GM12878 (cell line): Measurements from ENCODE around the gene ENDOG. TPM values are rescaled to one million over a fixed set of nuclear protein-coding genes. Genes with fewer than 3 reads are reported as not detected.
"Not testable (repeated sequence)": the region's sequence is repeated elsewhere in the genome, so short reads cannot be mapped to it uniquely, and the experiment has no call there.

ENCODE experiments used
- ATAC-seq: fragments of 200-7000 bp; cut with Tn5 transposase; 3 replicates; pipeline ENCODE4 v1.9.1; 2020; ENCODE audit warnings: mild to moderate bottlenecking, moderate library complexity
- BruUV-seq: library from RNA; stranded (reverse); fragments of 400-500 nt; replicated peaks from 2 replicates; lab custom pipeline; 2021; lab: Mats Ljungman, UMichigan
- CTCF ChIA-PET: fragments of 300-600 bp; sonication (Branson Sonifier 250); formaldehyde crosslinking; extraction: SDS; loops from one replicate; lab custom pipeline; 2021; ENCODE audit warnings: inconsistent platforms; lab: Yijun Ruan, JAX
- POLR2A ChIA-PET: fragments of 350-600 bp; formaldehyde crosslinking; extraction: SDS; loops from one replicate; lab custom pipeline; 2021; ENCODE audit warnings: inconsistent platforms; lab: Charles Lee
- RAD21 ChIA-PET: fragments of 300-600 bp; sonication (Branson Sonifier 250); formaldehyde crosslinking; loops from one replicate; lab custom pipeline; 2023; ENCODE audit warnings: antibody characterized with exemption; ENCODE audit not compliant: unreplicated experiment; lab: Charles Lee
- SMC1A ChIA-PET: fragments of 300-600 bp; sonication (Branson Sonifier 250); formaldehyde crosslinking; loops from one replicate; lab custom pipeline; 2023; ENCODE audit not compliant: unreplicated experiment, uncharacterized antibody; lab: Charles Lee
- DNase-seq: peaks from one replicate; pipeline ENCODE4 v3.0.0-alpha.2; 2011; ENCODE audit warnings: low read depth, low spot score
- FAIRE-seq: peaks from 3 replicates; lab custom pipeline; 2011; peaks lifted over from hg19 to GRCh38; lab: Jason Lieb, UNC
- H2AFZ ChIP-seq: 2 replicates; pipeline ENCODE4 v1.6.0; 2011; ENCODE audit warnings: low read depth, low read length, control low read depth; ENCODE audit not compliant: control insufficient read depth
- H3K27ac ChIP-seq: 2 replicates; pipeline ENCODE4 v1.5.1; 2011; ENCODE audit warnings: control low read depth; ENCODE audit not compliant: control insufficient read depth, insufficient read depth
- H3K27me3 ChIP-seq, 2 experiments: replicated peaks in 1 of 2; 2 replicates each; pipeline versions ENCODE4 v1.6.0 to v1.6.1; 2011; ENCODE audit warnings: low read length in 1 of 2; ENCODE audit not compliant: control insufficient read depth in 2 of 2, insufficient read depth in 2 of 2
- H3K36me3 ChIP-seq, 2 experiments: 2 replicates each; pipeline ENCODE4 v1.5.1; 2011; ENCODE audit warnings: low read length in 1 of 2; ENCODE audit not compliant: control insufficient read depth in 2 of 2, insufficient read depth in 2 of 2
- H3K4me1 ChIP-seq: 2 replicates; pipeline ENCODE4 v1.6.1; 2011; ENCODE audit warnings: mild to moderate bottlenecking, low read length, moderate library complexity, mixed read lengths; ENCODE audit not compliant: control insufficient read depth, insufficient read depth
- H3K4me2 ChIP-seq: 2 replicates; pipeline ENCODE4 v1.6.0; 2011; ENCODE audit warnings: control low read depth; ENCODE audit not compliant: control insufficient read depth, insufficient read depth
- H3K4me3 ChIP-seq: fragments of 200-600 bp; sonication (generic); 2 replicates; pipeline ENCODE4 v1.5.1; 2016
- H3K79me2 ChIP-seq: 2 replicates; pipeline ENCODE4 v1.6.0; 2011; ENCODE audit warnings: low read length; ENCODE audit not compliant: control insufficient read depth, insufficient read depth
- H3K9ac ChIP-seq: 2 replicates; pipeline ENCODE4 v1.8.0; 2011; ENCODE audit warnings: low read length, control low read depth, mixed read lengths; ENCODE audit not compliant: control insufficient read depth, insufficient read depth
- H3K9me3 ChIP-seq: replicated peaks from 3 replicates; pipeline ENCODE4 v1.5.1; 2011; ENCODE audit warnings: mild to moderate bottlenecking, low read length; ENCODE audit not compliant: control insufficient read depth, insufficient read depth
- H4K20me1 ChIP-seq: 2 replicates; pipeline ENCODE4 v1.6.0; 2011; ENCODE audit not compliant: control insufficient read depth, insufficient read depth
- CREB1 ChIP-seq: IDR thresholded peaks from 2 replicates; pipeline ENCODE4 v1.6.1; 2012; ENCODE audit warnings: low read depth, mild to moderate bottlenecking, inconsistent platforms
- IKZF2 ChIP-seq, 2 experiments: fragments of 450-650 bp; IDR thresholded peaks; 2 replicates each; pipeline ENCODE4 v1.6.1; 2017; ENCODE audit warnings: mild to moderate bottlenecking in 2 of 2, moderate library complexity in 2 of 2
- MEF2A ChIP-seq: IDR thresholded peaks from 2 replicates; pipeline ENCODE4 v1.6.1; 2011; ENCODE audit warnings: low read depth, mild to moderate bottlenecking, low read length, moderate library complexity; ENCODE audit not compliant: insufficient read depth
- NFXL1 ChIP-seq: fragments of 450-650 bp; IDR thresholded peaks from 2 replicates; pipeline ENCODE4 v1.6.1; 2017; ENCODE audit warnings: antibody characterized with exemption, mild to moderate bottlenecking, borderline replicate concordance
- RELA ChIP-seq: fragments of 450-650 bp; IDR thresholded peaks from 2 replicates; pipeline ENCODE4 v1.8.0; 2014; ENCODE audit warnings: borderline replicate concordance; ENCODE audit not compliant: partially characterized antibody
- SPI1 ChIP-seq: IDR thresholded peaks from 2 replicates; pipeline ENCODE4 v1.6.1; 2011; ENCODE audit warnings: low read depth, mild to moderate bottlenecking, low read length, moderate library complexity, borderline replicate concordance; ENCODE audit not compliant: insufficient read depth
- TCF12 ChIP-seq: IDR thresholded peaks from 2 replicates; pipeline ENCODE4 v1.6.1; 2011; ENCODE audit warnings: low read depth, mild to moderate bottlenecking, low read length
- WGBS: methylation state at CpG from one replicate; pipeline ENCODE4 v1.1.6; 2016; ENCODE audit warnings: low lambda C conversion rate; ENCODE audit not compliant: insufficient replicate concordance, insufficient coverage; ENCODE audit errors: missing lambda C conversion rate; 5-methylcytosine and 5-hydroxymethylcytosine counted together
- in situ Hi-C: fragments of 300-500 bp; cut with MboI; formaldehyde crosslinking; loops from 9 replicates; pipeline ENCODE4 v1.14.3; 2018; ENCODE audit warnings: mixed read lengths
- intact Hi-C: fragments of 100-400 bp; cut with micrococcal nuclease; formaldehyde crosslinking; loops from one replicate; pipeline ENCODE4 v1.14.2; 2022; ENCODE audit not compliant: unreplicated experiment
- polyA plus RNA-seq, 11 experiments: library from polyadenylated mRNA; depleted of rRNA in 4 of 11; unstranded in 6 of 11; stranded (reverse) in 5 of 11; fragments of >200 nt; fragmentation: Nextera tagmentation in 4 of 11; fragmentation: Illumina TruSeq in 1 of 11; extraction: Ambion mirVana in 4 of 11; extraction: Trizol in 1 of 11; gene quantifications; 1 replicate in 1 of 11; 2 replicates in 10 of 11; pipeline versions ENCODE4 v1.2.1 to v1.2.3, GENCODE V29; 2011 to 2016; ENCODE audit warnings: inconsistent platforms in 2 of 11, missing spikeins in 2 of 11, low read depth in 1 of 11
- total RNA-seq, 4 experiments: library from RNA; depleted of rRNA in 3 of 4; stranded (reverse); fragments of >200 nt in 3 of 4; fragmentation: Illumina TruSeq in 1 of 4; extraction: Trizol in 1 of 4; gene quantifications; 2 replicates each; pipeline versions ENCODE4 v1.2.1 to v1.2.3, GENCODE V29; 2013 to 2021

ENDOG gene
- total and polyA plus RNA-seq, 10 of the 15 experiments (the other 5 are each of a cell fraction or from before 2014, with no cell fraction given): 0.84 to 29.2 (median 9.0) TPM

DNA sequence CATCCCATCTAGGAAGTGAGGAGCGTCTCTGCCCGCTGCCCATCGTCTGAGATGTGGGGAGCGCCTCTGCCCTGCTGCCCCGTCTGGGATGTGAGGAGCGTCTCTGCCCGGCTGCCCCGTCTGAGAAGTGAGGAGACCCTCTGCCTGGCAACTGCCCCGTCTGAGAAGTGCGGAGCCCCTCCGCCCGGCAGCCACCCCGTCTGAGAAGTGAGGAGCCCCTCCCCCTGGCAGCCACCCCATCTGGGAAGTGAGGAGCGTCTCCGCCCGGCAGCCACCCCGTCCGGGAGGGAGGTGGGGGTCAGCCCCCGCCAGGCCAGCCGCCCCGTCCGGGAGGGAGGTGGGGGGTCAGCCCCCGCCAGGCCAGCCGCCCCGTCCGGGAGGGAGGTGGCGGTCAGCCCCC is 38.2 kb upstream of the ENDOG start:
- H3K9me3 ChIP-seq, POLR2A ChIA-PET, H3K4me3 ChIP-seq, H3K79me2 ChIP-seq, DNase-seq, H3K27me3 ChIP-seq, H3K4me1 ChIP-seq, H2AFZ ChIP-seq, H3K27ac ChIP-seq, ATAC-seq, in situ Hi-C loops, BruUV-seq, FAIRE-seq, H3K4me2 ChIP-seq, intact Hi-C loops, H3K36me3 ChIP-seq, H3K9ac ChIP-seq, H4K20me1 ChIP-seq, RAD21 ChIA-PET, SMC1A ChIA-PET, CTCF ChIA-PET: not testable (repeated sequence)
- WGBS: 96% methylated on average over 15 of the region's 27 CpGs

DNA sequence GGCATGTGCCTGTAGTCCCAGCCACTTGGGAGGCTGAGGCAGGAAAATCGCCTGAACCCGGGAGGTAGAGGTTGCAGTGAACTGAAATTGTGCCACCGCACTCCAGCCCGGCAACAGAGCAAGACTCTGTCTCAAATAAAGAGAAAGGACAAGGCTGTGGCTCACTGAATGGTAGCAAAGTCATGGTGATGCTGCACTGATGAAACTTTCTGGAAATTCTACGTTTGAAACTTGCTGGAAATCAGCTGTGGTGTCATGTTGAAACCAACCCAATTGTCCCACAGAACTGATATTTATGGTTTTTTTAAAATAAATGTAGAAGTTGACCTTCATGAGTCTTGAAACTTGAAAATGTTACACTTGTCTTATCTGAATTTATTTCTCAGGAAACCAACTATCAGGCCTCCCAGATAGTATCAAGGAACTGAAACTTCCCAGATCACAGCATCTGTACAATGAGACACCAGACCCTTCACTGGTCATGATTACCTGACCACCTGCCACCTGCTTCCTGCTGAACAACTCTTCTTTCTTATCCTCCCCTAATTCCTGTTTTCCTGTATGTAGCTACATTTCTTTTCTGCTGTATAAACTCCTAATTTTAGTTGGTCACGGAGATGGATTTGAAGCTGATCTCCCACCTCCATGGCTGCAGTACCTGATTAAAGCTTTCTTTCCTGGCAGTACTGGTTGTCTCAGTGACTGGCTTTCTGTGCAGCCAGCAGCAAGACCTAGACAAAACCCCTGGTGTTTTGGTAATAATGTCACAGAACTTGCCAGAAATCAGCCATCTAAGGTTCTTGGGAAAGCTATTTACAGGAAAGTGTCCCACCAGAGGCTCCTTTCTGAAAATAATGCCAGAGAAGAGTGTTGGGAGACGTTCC is 36.9 kb upstream of the ENDOG start:
- Histone ChIP-seq H3K4me1 (peaks cover 7% of the 10 kb centered on the region), H3K27ac (peak overlapping the region; percentile 43; the same call in 1 of the 2 replicates), H3K79me2 (no peaks in the 10 kb centered on the region), H4K20me1 (no peaks in the 10 kb centered on the region), H3K9me3 (peaks cover 6% of the 10 kb centered on the region; the same call in 2 of the 3 replicates), H2AFZ (no peak overlapping the region; the same call in 1 of the 2 replicates), H3K36me3 (no peaks in the 10 kb centered on the region), H3K4me2 (peak overlapping the region; percentile 22; the same call in 1 of the 2 replicates), H3K4me3 (no peak overlapping the region), H3K27me3 (no peaks in the 10 kb centered on the region), H3K9ac (no peak overlapping the region)
- 0 out of 2 replicates have a peak, but pooled peaks have one; percentile 41 for TF ChIP-seq NFXL1
- TF ChIP-seq IKZF2 (IDR thresholded peaks at IDR 0.05): 0 out of 4 replicates have a peak, but pooled peaks of 1 of the 2 experiments have one; percentile 15
- TF ChIP-seq SPI1: peak; percentile 56; the same call in 1 of the 2 replicates
- no peak for TF ChIP-seq RELA
- no peak for TF ChIP-seq CREB1
- 0 out of 2 replicates have a peak, but pooled peaks have one; percentile 33 for TF ChIP-seq TCF12
- no peak for TF ChIP-seq MEF2A
- ChIA-PET RAD21 (no interaction called here), CTCF (interaction anchor here (0.7 to 1.1 kb wide), 2 partner anchors 9 to 79 kb away, joined by 3 to 5 read pairs; partner anchors contain the start of gene PKN3), SMC1A (interaction anchor here (1.3 kb wide), 1 partner anchor 174 kb away, joined by 3 read pairs; no protein-coding TSS in a partner anchor), POLR2A (no interaction called here)
- DNase-seq: no peak
- ATAC-seq: no peak
- in situ Hi-C loops (no loop called here), intact Hi-C loops (no loop called here)
- WGBS: 48% methylated on average over 7 of the region's 7 CpGs
- no TSS peak for BruUV-seq
- FAIRE-seq: no peak
